ENCODE results near the gene KATNAL2. TPM values are rescaled to one million over a fixed set of nuclear protein-coding genes. Genes with fewer than 3 reads are reported as not detected.
A peak's percentile ranks its signal among the peaks of the same experiment; 100 is the strongest.

KATNAL2 gene
- total RNA-seq, 2 donors from 2014 or later, result 4.2 to 6.4 TPM

DNA sequence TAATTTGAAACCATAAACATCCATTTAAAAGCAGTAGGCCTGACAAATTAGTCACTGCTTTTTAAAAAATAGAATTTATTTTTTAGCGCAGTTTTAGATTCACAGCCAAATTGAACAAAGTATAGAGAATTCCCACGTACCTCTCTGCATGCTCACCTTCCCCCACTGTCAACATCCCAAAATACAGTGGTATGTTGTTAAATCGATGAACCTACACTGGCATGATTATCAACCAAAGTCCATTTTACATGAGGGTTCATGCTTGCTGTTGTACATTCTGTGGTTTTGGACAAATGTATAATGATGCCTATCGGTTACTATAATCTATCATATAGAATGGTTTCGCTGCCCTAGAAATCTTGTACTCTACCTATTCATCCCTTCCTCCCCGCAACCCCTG, 123.6 kb downstream of the KATNAL2 start:
- Histone ChIP-seq H3K27me3 (ENCODE audit: control insufficient read depth, insufficient read depth, low read length, poor library complexity, severe bottlenecking) (no peaks in the 10 kb centered on the region), H3K4me3 (ENCODE audit: low read length) (no peak overlapping the region), H3K36me3 (ENCODE audit: control insufficient read depth, insufficient read depth, low read length) (no peaks in the 10 kb centered on the region), H3K4me1 (ENCODE audit: control insufficient read depth, insufficient read depth, low read length) (no peaks in the 10 kb centered on the region), H3K9me3 (ENCODE audit: control insufficient read depth, low read length) (no peaks in the 10 kb centered on the region), H3K9ac (ENCODE audit: extremely low read depth, low read length, poor library complexity, severe bottlenecking) (no peak overlapping the region), H3K27ac (ENCODE audit: low read depth, low read length) (no peak overlapping the region)
- 97 to 100% methylated on average over 3 to 6 of the region's 6 CpGs for WGBS, 2 experiments (ENCODE audit: insufficient coverage in 1 of 2, insufficient read length in 1 of 2)
- no peaks in the 10 kb centered on the region for H3K4me1 Mint-ChIP-seq
- H3K36me3 Mint-ChIP-seq (ENCODE audit: low read depth), result no peaks in the 10 kb centered on the region
- H3K27me3 Mint-ChIP-seq (ENCODE audit: insufficient read depth), result no peaks in the 10 kb centered on the region
- H3K4me3 Mint-ChIP-seq, result no peak overlapping the region
- no peak for TF ChIP-seq CTCF (conservative IDR thresholded peaks at IDR 0.05)
- no peak for DNase-seq
- H3K27ac Mint-ChIP-seq, result no peak overlapping the region
- H3K9me3 Mint-ChIP-seq, result no peaks in the 10 kb centered on the region

DNA sequence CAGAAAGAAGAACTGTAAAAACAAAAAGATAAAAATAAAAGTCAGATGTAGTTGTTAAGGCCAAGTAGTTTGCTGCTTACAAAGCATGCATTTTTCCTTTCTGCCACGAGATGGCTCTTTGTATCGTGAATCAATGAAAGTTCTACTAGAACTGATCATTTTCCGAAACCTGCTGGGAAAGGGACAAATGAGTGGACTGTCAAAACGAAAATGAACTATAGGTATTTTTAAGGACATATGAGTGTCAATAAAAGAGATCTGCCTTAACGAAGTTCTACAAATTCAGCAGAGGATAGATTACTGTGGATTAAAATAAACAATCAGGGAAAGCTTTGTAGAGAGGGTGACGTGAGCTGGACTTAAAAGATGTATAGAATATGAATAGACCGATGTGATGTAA, 133.1 kb downstream of the KATNAL2 start:
- Mint-ChIP-seq H3K27me3 (ENCODE audit: insufficient read depth) (peaks cover 1% of the 10 kb centered on the region), H3K36me3 (ENCODE audit: low read depth) (no peaks in the 10 kb centered on the region), H3K9me3 (no peaks in the 10 kb centered on the region), H3K27ac (no peak overlapping the region), H3K4me3 (no peak overlapping the region), H3K4me1 (no peaks in the 10 kb centered on the region)
- peak; percentile 82 for TF ChIP-seq CTCF (conservative IDR thresholded peaks at IDR 0.05)
- H3K9ac ChIP-seq (ENCODE audit: extremely low read depth, low read length, poor library complexity, severe bottlenecking), result no peak overlapping the region
- H3K9me3 ChIP-seq (ENCODE audit: control insufficient read depth, low read length), result no peaks in the 10 kb centered on the region
- WGBS, 2 experiments (ENCODE audit: insufficient coverage in 1 of 2, insufficient read length in 1 of 2), result 40 to 48% methylated on average over 5 to 7 of the region's 7 CpGs
- H3K4me1 ChIP-seq (ENCODE audit: control insufficient read depth, insufficient read depth, low read length), result no peaks in the 10 kb centered on the region
- no peaks in the 10 kb centered on the region for H3K36me3 ChIP-seq (ENCODE audit: control insufficient read depth, insufficient read depth, low read length)
- no peak for DNase-seq
- H3K27ac ChIP-seq (ENCODE audit: low read depth, low read length), result no peak overlapping the region
- peaks cover 4% of the 10 kb centered on the region for H3K27me3 ChIP-seq (ENCODE audit: control insufficient read depth, insufficient read depth, low read length, poor library complexity, severe bottlenecking)
- H3K4me3 ChIP-seq (ENCODE audit: low read length), result no peak overlapping the region

DNA sequence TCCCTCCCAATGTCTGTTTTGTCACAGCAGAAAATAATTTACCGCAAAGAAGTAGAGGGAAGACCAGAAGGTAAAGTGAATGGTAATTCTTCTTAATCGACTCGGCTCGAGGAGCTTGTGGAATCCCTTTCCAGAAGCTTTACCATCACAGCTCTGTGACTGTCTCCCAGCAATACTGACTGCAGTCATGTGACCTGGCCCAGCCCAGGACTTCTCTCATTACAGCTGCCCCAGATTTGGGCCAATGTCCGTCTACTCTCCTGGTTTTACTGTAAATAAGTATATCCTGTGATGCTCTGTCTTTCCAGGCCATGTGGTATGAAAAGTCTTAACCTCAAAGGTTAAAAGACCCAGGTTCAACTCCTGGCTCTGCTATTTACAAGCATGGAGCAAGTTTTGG, 137.0 kb downstream of the KATNAL2 start:
- Mint-ChIP-seq H3K9me3 (no peaks in the 10 kb centered on the region), H3K4me3 (no peak overlapping the region), H3K4me1 (peaks cover 6% of the 10 kb centered on the region), H3K36me3 (ENCODE audit: low read depth) (no peaks in the 10 kb centered on the region), H3K27me3 (ENCODE audit: insufficient read depth) (peaks cover 12% of the 10 kb centered on the region), H3K27ac (no peak overlapping the region)
- Histone ChIP-seq H3K9me3 (ENCODE audit: control insufficient read depth, low read length) (no peaks in the 10 kb centered on the region), H3K4me1 (ENCODE audit: control insufficient read depth, insufficient read depth, low read length) (peaks cover 3% of the 10 kb centered on the region), H3K9ac (ENCODE audit: extremely low read depth, low read length, poor library complexity, severe bottlenecking) (no peak overlapping the region), H3K4me3 (ENCODE audit: low read length) (no peak overlapping the region), H3K36me3 (ENCODE audit: control insufficient read depth, insufficient read depth, low read length) (no peaks in the 10 kb centered on the region), H3K27me3 (ENCODE audit: control insufficient read depth, insufficient read depth, low read length, poor library complexity, severe bottlenecking) (peaks cover 10% of the 10 kb centered on the region), H3K27ac (ENCODE audit: low read depth, low read length) (no peak overlapping the region)
- no peak for DNase-seq
- 88 to 89% methylated on average over 3 to 5 of the region's 5 CpGs for WGBS, 2 experiments (ENCODE audit: insufficient coverage in 1 of 2, insufficient read length in 1 of 2)
- no peak for TF ChIP-seq CTCF (conservative IDR thresholded peaks at IDR 0.05)

All from endodermal cell (in vitro differentiated cells).